ENCODE measurements around the gene BCL2L2.

GRCh38 chr14:23356662-23357061 lies 50.0 kb downstream of the BCL2L2 start:
- TF ChIP-seq CTCF (conservative IDR thresholded peaks at IDR 0.05; ENCODE audit: low read length) = no peak
- no peak for TF ChIP-seq EZH2phosphoT487 (IDR thresholded peaks at IDR 0.05; ENCODE audit: borderline replicate concordance, low read depth, low read length)
